HCT116 (cell line): ENCODE data around the gene ARID2. TPM values are rescaled to one million over a fixed set of nuclear protein-coding genes. Genes with fewer than 3 reads are reported as not detected.

Source experiments
- ATAC-seq: fragments of 200-7000 bp; cut with Tn5 transposase; 2 replicates; pipeline ENCODE4 v1.9.1; 2020; ENCODE audit warnings: mild to moderate bottlenecking, moderate library complexity
- BruUV-seq: library from RNA; stranded (reverse); fragments of 400-500 nt; replicated peaks from 2 replicates; lab custom pipeline; 2021; lab: Mats Ljungman, UMichigan
- CTCF ChIA-PET: fragments of 300-600 bp; sonication (Branson Sonifier 250); formaldehyde crosslinking; loops from one replicate; lab custom pipeline; 2021; ENCODE audit warnings: antibody characterized with exemption; lab: Charles Lee
- POLR2A ChIA-PET: fragments of 300-600, 350-600 bp; sonication (Branson Sonifier 250); formaldehyde crosslinking; loops from one replicate; lab custom pipeline; 2021; ENCODE audit warnings: antibody characterized with exemption; lab: Charles Lee
- RAD21 ChIA-PET, 2 experiments: fragments of 300-600 bp; sonication (Branson Sonifier 250); formaldehyde crosslinking; loops; one replicate each; lab custom pipeline; 2023; ENCODE audit warnings: low total read pairs in 2 of 2; ENCODE audit not compliant: uncharacterized antibody in 2 of 2, unreplicated experiment in 2 of 2, low non-redundant PET in 1 of 2; lab: Charles Lee
- DNase-seq: peaks from one replicate; pipeline ENCODE4 v3.0.0-alpha.2; 2010; ENCODE audit warnings: low read depth, low spot score
- H2AFZ ChIP-seq: fragments of 200-600 bp; shearing (Covaris generic), sonication (generic); 2 replicates; pipeline ENCODE4 v1.6.1; 2017; ENCODE audit warnings: low read depth, mixed run types, mixed read lengths, antibody characterized with exemption, low read length; ENCODE audit not compliant: poor library complexity, severe bottlenecking
- H3K27ac ChIP-seq: 2 replicates; pipeline ENCODE4 v1.5.1; 2012; ENCODE audit warnings: low read depth, low read length
- H3K27me3 ChIP-seq: fragments of 200-600 bp; sonication (generic); 2 replicates; pipeline ENCODE4 v1.6.1; 2016; ENCODE audit warnings: mixed run types, low read length, mixed read lengths; ENCODE audit not compliant: insufficient read depth
- H3K36me3 ChIP-seq, 2 experiments: fragments of 200-500 bp in 1 of 2; fragments of 200-600 bp in 1 of 2; sonication (Bioruptor generic) in 1 of 2; sonication (generic) in 1 of 2; 2 replicates each; pipeline versions ENCODE4 v1.5.1 to v1.6.1; 2014 to 2016; ENCODE audit warnings: low read length in 2 of 2, inconsistent platforms in 1 of 2, mixed read lengths in 1 of 2, mixed run types in 1 of 2; ENCODE audit not compliant: insufficient read depth in 2 of 2, control insufficient read depth in 1 of 2
- H3K4me1 ChIP-seq, 2 experiments: fragments of 200-600 bp in 1 of 2; sonication (generic) in 1 of 2; 2 replicates each; pipeline versions ENCODE4 v1.5.1 to v1.6.1; 2012 to 2017; ENCODE audit warnings: low read length in 2 of 2, inconsistent platforms in 1 of 2, mild to moderate bottlenecking in 1 of 2, mixed read lengths in 1 of 2, mixed run types in 1 of 2, moderate library complexity in 1 of 2; ENCODE audit not compliant: insufficient read depth in 2 of 2, control insufficient read depth in 1 of 2
- H3K4me2 ChIP-seq: fragments of 200-600 bp; sonication (generic); 2 replicates; pipeline ENCODE4 v1.6.1; 2017; ENCODE audit warnings: mixed run types, low read length, mixed read lengths
- H3K4me3 ChIP-seq, 2 experiments: fragments of 200-600 bp in 1 of 2; sonication (generic) in 1 of 2; replicated peaks in 1 of 2; 2 replicates each; pipeline ENCODE4 v1.5.1; 2011 to 2016; ENCODE audit warnings: low read length in 2 of 2, control low read depth in 1 of 2, low read depth in 1 of 2, mild to moderate bottlenecking in 1 of 2, mixed read lengths in 1 of 2, mixed run types in 1 of 2
- H3K79me2 ChIP-seq: fragments of 200-600 bp; sonication (generic); 2 replicates; pipeline ENCODE4 v1.6.1; 2017; ENCODE audit warnings: mild to moderate bottlenecking, mixed run types, low read length, moderate library complexity, mixed read lengths; ENCODE audit not compliant: insufficient read depth
- H3K9ac ChIP-seq: fragments of 200-600 bp; sonication (generic); 2 replicates; pipeline ENCODE4 v1.6.1; 2016; ENCODE audit warnings: low read length, mixed read lengths
- H3K9me2 ChIP-seq: fragments of 200-600 bp; sonication (generic), shearing (Covaris generic); 2 replicates; pipeline ENCODE4 v1.6.1; 2017; ENCODE audit warnings: mixed run types, mild to moderate bottlenecking, moderate library complexity; ENCODE audit not compliant: insufficient read depth
- H3K9me3 ChIP-seq, 2 experiments: fragments of 200-500 bp in 1 of 2; fragments of 200-600 bp in 1 of 2; sonication (Bioruptor generic) in 1 of 2; sonication (generic) in 1 of 2; 2 replicates each; pipeline ENCODE4 v1.6.1; 2014 to 2017; ENCODE audit warnings: low read length in 2 of 2, mixed read lengths in 2 of 2, inconsistent platforms in 1 of 2, low read depth in 1 of 2, mild to moderate bottlenecking in 1 of 2, mixed run types in 1 of 2, moderate library complexity in 1 of 2; ENCODE audit not compliant: control insufficient read depth in 1 of 2, insufficient read depth in 1 of 2
- H4K20me1 ChIP-seq: fragments of 200-600 bp; sonication (generic), shearing (Covaris generic); 2 replicates; pipeline ENCODE4 v1.6.1; 2017; ENCODE audit warnings: mixed run types, mild to moderate bottlenecking, moderate library complexity; ENCODE audit not compliant: insufficient read depth
- CBX3 ChIP-seq: IDR thresholded peaks from 2 replicates; pipeline ENCODE4 v1.6.1; 2012; ENCODE audit warnings: low read depth
- CEBPB ChIP-seq: IDR thresholded peaks from 2 replicates; pipeline ENCODE4 v1.6.1; 2012; ENCODE audit warnings: low read depth
- EZH2phosphoT487 ChIP-seq: fragments of 200-600 bp; IDR thresholded peaks from 2 replicates; pipeline ENCODE4 v1.6.1; 2018; ENCODE audit warnings: antibody characterized with exemption, borderline replicate concordance
- FOSL1 ChIP-seq: IDR thresholded peaks from 2 replicates; pipeline ENCODE4 v1.6.1; 2012; ENCODE audit warnings: low read depth
- SIN3A ChIP-seq: IDR thresholded peaks from 2 replicates; pipeline ENCODE4 v1.6.1; 2012; ENCODE audit warnings: low read depth
- SP1 ChIP-seq: IDR thresholded peaks from 2 replicates; pipeline ENCODE4 v1.6.1; 2012; ENCODE audit warnings: low read depth
- TCF7L2 ChIP-seq: IDR thresholded peaks from 2 replicates; pipeline ENCODE4 v1.7.0; 2011; ENCODE audit warnings: borderline replicate concordance, inconsistent platforms; ENCODE audit not compliant: insufficient read depth, insufficient read length; ENCODE audit errors: extremely low read depth
- intact Hi-C: fragments of 100-400 bp; cut with micrococcal nuclease; formaldehyde crosslinking; loops from 2 replicates; pipeline ENCODE4 v1.10.0; 2022
- total RNA-seq: library from RNA; stranded (reverse); gene quantifications from one replicate; pipeline ENCODE4 v1.2.1, GENCODE V29; 2021; ENCODE audit not compliant: unreplicated experiment
- TF ChIP-seq, protein P1 (sequence below), 3 experiments: fragments of 200-600 bp in 1 of 3; sonication (generic) in 1 of 3; IDR thresholded peaks in 2 of 3; conservative IDR thresholded peaks in 1 of 3; 2 replicates each; pipeline ENCODE4 v1.5.1; 2012 to 2017; ENCODE audit warnings: low read depth in 2 of 3, low read length in 2 of 3, antibody characterized with exemption in 1 of 3, borderline replicate concordance in 1 of 3, control low read depth in 1 of 3, mild to moderate bottlenecking in 1 of 3, mixed read lengths in 1 of 3, mixed run types in 1 of 3, moderate library complexity in 1 of 3; ENCODE audit not compliant: insufficient read depth in 1 of 3
- TF ChIP-seq, protein P2 (sequence below): IDR thresholded peaks from 2 replicates; pipeline ENCODE4 v1.6.1; 2012
- TF ChIP-seq, protein P3 (sequence below): IDR thresholded peaks from 2 replicates; pipeline ENCODE4 v1.6.1; 2012; ENCODE audit warnings: low read depth
- TF ChIP-seq, protein P4 (sequence below): IDR thresholded peaks from 2 replicates; pipeline ENCODE4 v1.6.1; 2011; ENCODE audit warnings: mild to moderate bottlenecking, low read length, moderate library complexity; ENCODE audit not compliant: insufficient replicate concordance; ENCODE audit errors: extremely low read depth

The ARID2 gene
- total RNA-seq, 1 experiment from 2014 or later = 30.5 TPM

DNA sequence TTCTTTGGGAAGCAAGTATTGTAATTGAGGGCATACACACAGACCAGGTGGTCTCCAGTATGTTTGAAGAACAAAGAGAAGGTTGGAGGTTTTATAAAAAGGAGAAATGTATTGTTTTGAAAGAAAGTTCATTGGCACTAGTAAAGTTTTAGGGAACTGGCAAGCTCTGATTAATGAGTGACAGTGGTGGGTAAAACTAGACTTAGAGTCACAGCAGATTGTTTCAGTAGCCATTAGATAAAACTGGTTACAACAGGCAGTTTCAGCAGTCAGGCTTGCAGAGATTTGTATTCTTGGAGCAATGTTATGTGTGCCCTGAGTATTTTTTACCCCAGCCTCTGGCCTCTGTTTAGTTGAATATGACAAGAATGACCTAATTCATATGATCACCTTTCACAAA lies 49.1 kb upstream of the ARID2 start:
- Histone ChIP-seq H3K4me2 (no peak overlapping the region), H4K20me1 (no peaks in the 10 kb centered on the region), H3K27me3 (no peaks in the 10 kb centered on the region), H3K79me2 (no peaks in the 10 kb centered on the region), H3K9ac (no peak overlapping the region), H3K4me3 (no peak overlapping the region), H3K36me3 (no peaks in the 10 kb centered on the region), H2AFZ (no peak overlapping the region), H3K4me1 (no peaks in the 10 kb centered on the region), H3K9me2 (0 out of 2 replicates have a peak, but pooled peaks cover 1% of the 10 kb centered on the region), H3K27ac (no peak overlapping the region)
- ATAC-seq (no peak), DNase-seq (no peak)
- ChIA-PET POLR2A (no interaction called here), RAD21 (no interaction called here), CTCF (interaction anchor here (1.7 kb wide), 1 partner anchor 10 kb away, joined by 4 read pairs; no protein-coding TSS in a partner anchor)
- BruUV-seq = no TSS peak
- intact Hi-C loops = no loop called here
- TF ChIP-seq SIN3A = no peak
- TF ChIP-seq, protein P1, sequence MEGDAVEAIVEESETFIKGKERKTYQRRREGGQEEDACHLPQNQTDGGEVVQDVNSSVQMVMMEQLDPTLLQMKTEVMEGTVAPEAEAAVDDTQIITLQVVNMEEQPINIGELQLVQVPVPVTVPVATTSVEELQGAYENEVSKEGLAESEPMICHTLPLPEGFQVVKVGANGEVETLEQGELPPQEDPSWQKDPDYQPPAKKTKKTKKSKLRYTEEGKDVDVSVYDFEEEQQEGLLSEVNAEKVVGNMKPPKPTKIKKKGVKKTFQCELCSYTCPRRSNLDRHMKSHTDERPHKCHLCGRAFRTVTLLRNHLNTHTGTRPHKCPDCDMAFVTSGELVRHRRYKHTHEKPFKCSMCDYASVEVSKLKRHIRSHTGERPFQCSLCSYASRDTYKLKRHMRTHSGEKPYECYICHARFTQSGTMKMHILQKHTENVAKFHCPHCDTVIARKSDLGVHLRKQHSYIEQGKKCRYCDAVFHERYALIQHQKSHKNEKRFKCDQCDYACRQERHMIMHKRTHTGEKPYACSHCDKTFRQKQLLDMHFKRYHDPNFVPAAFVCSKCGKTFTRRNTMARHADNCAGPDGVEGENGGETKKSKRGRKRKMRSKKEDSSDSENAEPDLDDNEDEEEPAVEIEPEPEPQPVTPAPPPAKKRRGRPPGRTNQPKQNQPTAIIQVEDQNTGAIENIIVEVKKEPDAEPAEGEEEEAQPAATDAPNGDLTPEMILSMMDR (IDR thresholded peaks at IDR 0.05 in 2 of 3, conservative IDR thresholded peaks at IDR 0.05 in 1 of 3; ENCODE audit: borderline replicate concordance in 1 of 3, insufficient read depth in 1 of 3, low read depth in 2 of 3, low read length in 2 of 3) = no peak
- TF ChIP-seq CBX3 = no peak
- TF ChIP-seq SP1 = no peak
- no peak for TF ChIP-seq EZH2phosphoT487
- TF ChIP-seq, protein P2, sequence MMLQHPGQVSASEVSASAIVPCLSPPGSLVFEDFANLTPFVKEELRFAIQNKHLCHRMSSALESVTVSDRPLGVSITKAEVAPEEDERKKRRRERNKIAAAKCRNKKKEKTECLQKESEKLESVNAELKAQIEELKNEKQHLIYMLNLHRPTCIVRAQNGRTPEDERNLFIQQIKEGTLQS = no peak
- no peak for TF ChIP-seq CEBPB
- no peak for TF ChIP-seq FOSL1
- no peak for TF ChIP-seq TCF7L2
- TF ChIP-seq, protein P3, sequence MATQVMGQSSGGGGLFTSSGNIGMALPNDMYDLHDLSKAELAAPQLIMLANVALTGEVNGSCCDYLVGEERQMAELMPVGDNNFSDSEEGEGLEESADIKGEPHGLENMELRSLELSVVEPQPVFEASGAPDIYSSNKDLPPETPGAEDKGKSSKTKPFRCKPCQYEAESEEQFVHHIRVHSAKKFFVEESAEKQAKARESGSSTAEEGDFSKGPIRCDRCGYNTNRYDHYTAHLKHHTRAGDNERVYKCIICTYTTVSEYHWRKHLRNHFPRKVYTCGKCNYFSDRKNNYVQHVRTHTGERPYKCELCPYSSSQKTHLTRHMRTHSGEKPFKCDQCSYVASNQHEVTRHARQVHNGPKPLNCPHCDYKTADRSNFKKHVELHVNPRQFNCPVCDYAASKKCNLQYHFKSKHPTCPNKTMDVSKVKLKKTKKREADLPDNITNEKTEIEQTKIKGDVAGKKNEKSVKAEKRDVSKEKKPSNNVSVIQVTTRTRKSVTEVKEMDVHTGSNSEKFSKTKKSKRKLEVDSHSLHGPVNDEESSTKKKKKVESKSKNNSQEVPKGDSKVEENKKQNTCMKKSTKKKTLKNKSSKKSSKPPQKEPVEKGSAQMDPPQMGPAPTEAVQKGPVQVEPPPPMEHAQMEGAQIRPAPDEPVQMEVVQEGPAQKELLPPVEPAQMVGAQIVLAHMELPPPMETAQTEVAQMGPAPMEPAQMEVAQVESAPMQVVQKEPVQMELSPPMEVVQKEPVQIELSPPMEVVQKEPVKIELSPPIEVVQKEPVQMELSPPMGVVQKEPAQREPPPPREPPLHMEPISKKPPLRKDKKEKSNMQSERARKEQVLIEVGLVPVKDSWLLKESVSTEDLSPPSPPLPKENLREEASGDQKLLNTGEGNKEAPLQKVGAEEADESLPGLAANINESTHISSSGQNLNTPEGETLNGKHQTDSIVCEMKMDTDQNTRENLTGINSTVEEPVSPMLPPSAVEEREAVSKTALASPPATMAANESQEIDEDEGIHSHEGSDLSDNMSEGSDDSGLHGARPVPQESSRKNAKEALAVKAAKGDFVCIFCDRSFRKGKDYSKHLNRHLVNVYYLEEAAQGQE = no peak
- TF ChIP-seq, protein P4, sequence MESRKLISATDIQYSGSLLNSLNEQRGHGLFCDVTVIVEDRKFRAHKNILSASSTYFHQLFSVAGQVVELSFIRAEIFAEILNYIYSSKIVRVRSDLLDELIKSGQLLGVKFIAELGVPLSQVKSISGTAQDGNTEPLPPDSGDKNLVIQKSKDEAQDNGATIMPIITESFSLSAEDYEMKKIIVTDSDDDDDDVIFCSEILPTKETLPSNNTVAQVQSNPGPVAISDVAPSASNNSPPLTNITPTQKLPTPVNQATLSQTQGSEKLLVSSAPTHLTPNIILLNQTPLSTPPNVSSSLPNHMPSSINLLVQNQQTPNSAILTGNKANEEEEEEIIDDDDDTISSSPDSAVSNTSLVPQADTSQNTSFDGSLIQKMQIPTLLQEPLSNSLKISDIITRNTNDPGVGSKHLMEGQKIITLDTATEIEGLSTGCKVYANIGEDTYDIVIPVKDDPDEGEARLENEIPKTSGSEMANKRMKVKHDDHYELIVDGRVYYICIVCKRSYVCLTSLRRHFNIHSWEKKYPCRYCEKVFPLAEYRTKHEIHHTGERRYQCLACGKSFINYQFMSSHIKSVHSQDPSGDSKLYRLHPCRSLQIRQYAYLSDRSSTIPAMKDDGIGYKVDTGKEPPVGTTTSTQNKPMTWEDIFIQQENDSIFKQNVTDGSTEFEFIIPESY = no peak
- TF ChIP-seq, all 23 proteins: peak for 0
- no peaks in the 10 kb centered on the region for H3K9me3 ChIP-seq
